ENCODE measurements around the gene BROX. TPM values are rescaled to one million over a fixed set of nuclear protein-coding genes. Genes with fewer than 3 reads are reported as not detected.

Gene BROX
- total RNA-seq, 4 donors from 2014 or later = 48.8 to 95.3 (median 80.4) TPM

GRCh38 chr1:222730866-222731265, 18.5 kb downstream of the BROX start:
- DNase-seq = no peak
- Histone ChIP-seq H3K4me3 (replicated peaks in 1 of 3) (no peak overlapping the region), H3K4me1 (no peaks in the 10 kb centered on the region), H3K9me3 (no peaks in the 10 kb centered on the region), H3K27me3 (no peaks in the 10 kb centered on the region), H3K36me3 (peaks cover 75 to 79% of the 10 kb centered on the region in 2 donors), H3K27ac (no peak overlapping the region)
- 93% methylated on average over 1 of the region's 1 CpG for WGBS, 2 donors
- TF ChIP-seq POLR2A (IDR thresholded peaks at IDR 0.05) (no peak), CTCF (IDR thresholded peaks at IDR 0.05) (no peak)
- intact Hi-C loops (cut with DNase I) = no loop called here

- intact Hi-C loops (cut with DNase I) = no loop called here
- Histone ChIP-seq H3K4me3 (replicated peaks in 1 of 3) (no peak overlapping the region), H3K27me3 (no peaks in the 10 kb centered on the region), H3K27ac (no peak overlapping the region), H3K36me3 (peaks cover 62 to 63% of the 10 kb centered on the region in 2 donors), H3K4me1 (no peaks in the 10 kb centered on the region), H3K9me3 (no peaks in the 10 kb centered on the region)
- no peak for DNase-seq
- WGBS, 2 donors = 93 to 94% methylated on average over 3 of the region's 3 CpGs
- no peak for TF ChIP-seq POLR2A (IDR thresholded peaks at IDR 0.05)
- TF ChIP-seq CTCF (IDR thresholded peaks at IDR 0.05) = no peak
Measured at GRCh38 chr1:222732216-222733159, 20.1 kb downstream of the BROX start.

- no peaks in the 10 kb centered on the region for H3K9me3 ChIP-seq
- H3K36me3 ChIP-seq = peaks cover 41% of the 10 kb centered on the region in 2 donors
- no peaks in the 10 kb centered on the region for H3K27me3 ChIP-seq
- WGBS, 2 donors = 83 to 94% methylated on average over 1 of the region's 1 CpG
- intact Hi-C loops (cut with DNase I) = loop anchor here (5.0 kb wide), 1 partner anchor 348 kb away; no protein-coding TSS in a partner anchor
- TF ChIP-seq POLR2A (IDR thresholded peaks at IDR 0.05) = no peak
- no peak for TF ChIP-seq CTCF (IDR thresholded peaks at IDR 0.05)
- H3K27ac ChIP-seq = no peak overlapping the region
- no peaks in the 10 kb centered on the region for H3K4me1 ChIP-seq
- no peak for DNase-seq
- H3K4me3 ChIP-seq (replicated peaks in 1 of 3) = no peak overlapping the region
Measured at GRCh38 chr1:222734740-222735139, 22.4 kb downstream of the BROX start.

- TF ChIP-seq POLR2A (IDR thresholded peaks at IDR 0.05) (no peak), CTCF (IDR thresholded peaks at IDR 0.05) (no peak)
- Histone ChIP-seq H3K27me3 (no peaks in the 10 kb centered on the region), H3K9me3 (no peaks in the 10 kb centered on the region), H3K36me3 (peaks cover 23 to 24% of the 10 kb centered on the region in 2 donors), H3K4me3 (replicated peaks in 1 of 3) (no peak overlapping the region), H3K4me1 (no peaks in the 10 kb centered on the region), H3K27ac (no peak overlapping the region)
- no peak for DNase-seq
- 76 to 81% methylated on average over 5 of the region's 5 CpGs for WGBS, 2 donors
- intact Hi-C loops (cut with DNase I) = loop anchor here (5.0 kb wide), 1 partner anchor 346 kb away; no protein-coding TSS in a partner anchor
Measured at GRCh38 chr1:222736470-222736869, 24.1 kb downstream of the BROX start.

- Histone ChIP-seq H3K4me1 (no peaks in the 10 kb centered on the region), H3K4me3 (replicated peaks in 1 of 3) (no peak within 1 kb of the TSS), H3K27me3 (no peaks in the 10 kb centered on the region), H3K36me3 (peaks cover 19 to 21% of the 10 kb centered on the region in 2 donors), H3K27ac (no peak within 1 kb of the TSS), H3K9me3 (no peaks in the 10 kb centered on the region)
- TF ChIP-seq CTCF (IDR thresholded peaks at IDR 0.05) (no peak), POLR2A (IDR thresholded peaks at IDR 0.05) (no peak)
- intact Hi-C loops (cut with DNase I) = loop anchor here (5.0 kb wide), 1 partner anchor 345 kb away; no protein-coding TSS in a partner anchor
- WGBS, 2 donors = 69 to 81% methylated on average over 1 of the region's 1 CpG
- DNase-seq = no peak
Measured at GRCh38 chr1:222736972-222737371, 24.6 kb downstream of the BROX start, which contains the start of gene FAM177B. TSS of gene FAM177B (plus strand) at chr1:222737202. CDS start at chr1:222746546, 9,344 bp downstream.
